B cell (primary cell): ENCODE data around the gene EXOC1.

Experiments
- EZH2 ChIP-seq: IDR thresholded peaks from 2 replicates; pipeline ENCODE4 v1.6.1; 2012; ENCODE audit warnings: borderline replicate concordance, low read depth, mild to moderate bottlenecking, moderate library complexity, low read length; ENCODE audit not compliant: insufficient read depth, poor library complexity, severe bottlenecking
- TF ChIP-seq, protein P1 (sequence below): fragments of 200-600 bp; IDR thresholded peaks from one replicate; pipeline ENCODE4 v1.8.0; 2022; ENCODE audit warnings: antibody characterized with exemption, mild to moderate bottlenecking

DNA sequence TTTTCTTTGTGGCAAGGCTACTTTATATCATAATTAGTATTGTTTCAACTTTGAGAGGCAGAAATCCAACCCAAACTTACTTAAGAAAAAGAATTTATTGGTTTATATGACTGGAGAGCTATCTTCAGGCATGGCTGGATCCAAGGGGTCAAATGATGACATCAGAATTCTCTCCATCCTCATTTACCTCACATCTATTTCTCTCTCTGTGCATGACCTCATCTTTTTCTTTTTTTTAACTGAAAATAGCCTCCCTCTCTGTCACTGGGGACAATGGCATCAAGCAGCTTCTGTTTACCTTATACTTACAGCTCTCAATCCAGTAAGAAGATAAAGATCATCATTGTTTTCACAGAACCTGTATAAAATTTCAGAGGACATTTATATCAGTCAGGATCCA is 45.9 kb upstream of the EXOC1 start:
- TF ChIP-seq, protein P1, sequence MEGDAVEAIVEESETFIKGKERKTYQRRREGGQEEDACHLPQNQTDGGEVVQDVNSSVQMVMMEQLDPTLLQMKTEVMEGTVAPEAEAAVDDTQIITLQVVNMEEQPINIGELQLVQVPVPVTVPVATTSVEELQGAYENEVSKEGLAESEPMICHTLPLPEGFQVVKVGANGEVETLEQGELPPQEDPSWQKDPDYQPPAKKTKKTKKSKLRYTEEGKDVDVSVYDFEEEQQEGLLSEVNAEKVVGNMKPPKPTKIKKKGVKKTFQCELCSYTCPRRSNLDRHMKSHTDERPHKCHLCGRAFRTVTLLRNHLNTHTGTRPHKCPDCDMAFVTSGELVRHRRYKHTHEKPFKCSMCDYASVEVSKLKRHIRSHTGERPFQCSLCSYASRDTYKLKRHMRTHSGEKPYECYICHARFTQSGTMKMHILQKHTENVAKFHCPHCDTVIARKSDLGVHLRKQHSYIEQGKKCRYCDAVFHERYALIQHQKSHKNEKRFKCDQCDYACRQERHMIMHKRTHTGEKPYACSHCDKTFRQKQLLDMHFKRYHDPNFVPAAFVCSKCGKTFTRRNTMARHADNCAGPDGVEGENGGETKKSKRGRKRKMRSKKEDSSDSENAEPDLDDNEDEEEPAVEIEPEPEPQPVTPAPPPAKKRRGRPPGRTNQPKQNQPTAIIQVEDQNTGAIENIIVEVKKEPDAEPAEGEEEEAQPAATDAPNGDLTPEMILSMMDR, result no peak
- TF ChIP-seq EZH2, result no peak
